ENCODE data around the gene NOP53. TPM values are rescaled to one million over a fixed set of nuclear protein-coding genes. Genes with fewer than 3 reads are reported as not detected.

Gene NOP53
- polyA plus RNA-seq, 1 experiment: 114 TPM

DNA sequence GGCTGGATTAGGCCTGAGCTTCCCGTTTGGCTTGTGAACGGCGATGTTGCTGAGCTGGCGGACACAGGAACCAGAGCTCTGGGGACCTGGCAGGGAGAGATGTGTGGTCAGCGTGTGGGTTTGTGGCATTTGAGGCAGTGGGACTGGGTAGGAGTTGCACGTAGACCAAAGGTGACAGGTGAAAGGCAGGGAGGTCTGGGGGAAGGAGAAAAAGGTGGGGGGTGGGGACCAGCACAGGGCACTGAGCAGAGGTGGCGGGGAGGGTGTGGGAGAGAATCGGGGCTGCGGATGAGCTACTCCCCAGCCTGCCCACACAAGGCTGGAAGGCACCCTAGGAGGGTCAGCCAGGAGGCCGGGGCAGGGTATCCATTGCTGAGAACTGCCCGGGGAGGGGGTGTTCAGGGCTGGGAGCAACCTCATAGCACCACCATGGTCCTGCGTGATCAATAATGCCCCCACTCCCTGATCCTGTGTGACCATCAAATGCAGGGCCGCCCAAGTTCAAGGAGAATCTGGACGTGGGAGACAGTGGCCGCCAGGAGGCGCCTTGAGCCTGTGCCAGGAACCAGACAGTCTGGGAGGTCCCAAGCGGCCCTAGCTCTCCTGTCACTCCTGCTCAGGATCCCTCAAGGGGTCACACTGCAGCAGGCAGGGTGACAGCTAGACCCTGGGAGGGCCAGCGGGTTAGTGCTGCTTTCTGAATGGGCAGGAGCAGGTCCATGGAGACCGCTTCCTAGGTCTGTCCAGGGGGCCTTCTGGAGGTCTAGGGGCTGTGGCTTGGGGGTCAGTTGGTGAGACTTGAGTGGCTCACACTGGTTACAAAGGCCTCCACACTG, 20.4 kb downstream of the NOP53 start:
- H3K27ac ChIP-seq (ENCODE audit: low read depth, low read length): no peak overlapping the region
- H3K4me3 ChIP-seq (ENCODE audit: low read depth, low read length): no peak overlapping the region
- ChIA-PET CTCF (interaction anchor here (0.5 to 2.5 kb wide), 14 partner anchors 10 to 149 kb away, joined by 3 to 17 read pairs (median 4); no protein-coding TSS in a partner anchor), POLR2A (interaction anchor here (0.7 to 1.2 kb wide), 2 partner anchors 13 to 60 kb away, joined by 3 to 10 read pairs; no protein-coding TSS in a partner anchor)
- no peak for DNase-seq (ENCODE audit: low read depth, low spot score)
- H3K9me3 ChIP-seq (ENCODE audit: control insufficient read depth, insufficient read depth, low read length): no peaks in the 10 kb centered on the region
- TF ChIP-seq, protein P1, sequence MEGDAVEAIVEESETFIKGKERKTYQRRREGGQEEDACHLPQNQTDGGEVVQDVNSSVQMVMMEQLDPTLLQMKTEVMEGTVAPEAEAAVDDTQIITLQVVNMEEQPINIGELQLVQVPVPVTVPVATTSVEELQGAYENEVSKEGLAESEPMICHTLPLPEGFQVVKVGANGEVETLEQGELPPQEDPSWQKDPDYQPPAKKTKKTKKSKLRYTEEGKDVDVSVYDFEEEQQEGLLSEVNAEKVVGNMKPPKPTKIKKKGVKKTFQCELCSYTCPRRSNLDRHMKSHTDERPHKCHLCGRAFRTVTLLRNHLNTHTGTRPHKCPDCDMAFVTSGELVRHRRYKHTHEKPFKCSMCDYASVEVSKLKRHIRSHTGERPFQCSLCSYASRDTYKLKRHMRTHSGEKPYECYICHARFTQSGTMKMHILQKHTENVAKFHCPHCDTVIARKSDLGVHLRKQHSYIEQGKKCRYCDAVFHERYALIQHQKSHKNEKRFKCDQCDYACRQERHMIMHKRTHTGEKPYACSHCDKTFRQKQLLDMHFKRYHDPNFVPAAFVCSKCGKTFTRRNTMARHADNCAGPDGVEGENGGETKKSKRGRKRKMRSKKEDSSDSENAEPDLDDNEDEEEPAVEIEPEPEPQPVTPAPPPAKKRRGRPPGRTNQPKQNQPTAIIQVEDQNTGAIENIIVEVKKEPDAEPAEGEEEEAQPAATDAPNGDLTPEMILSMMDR (IDR thresholded peaks at IDR 0.05; ENCODE audit: low read depth, low read length): peak; percentile 80
- peaks cover 4% of the 10 kb centered on the region for H3K27me3 ChIP-seq (ENCODE audit: control insufficient read depth, insufficient read depth, low read length)

DNA sequence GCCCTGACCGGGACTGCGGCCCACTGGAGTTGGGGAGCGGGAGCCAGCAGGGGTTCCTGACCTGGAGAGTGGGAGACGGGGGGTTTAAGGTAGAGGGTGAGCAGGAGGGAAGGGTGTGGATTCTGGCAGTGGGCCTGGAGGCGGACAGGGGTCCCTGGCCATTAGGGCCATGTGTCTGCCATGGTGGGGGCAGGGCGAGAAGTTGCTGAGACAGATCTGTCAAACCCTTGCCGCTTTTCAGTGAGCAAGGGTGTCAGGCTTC, 20.9 kb downstream of the NOP53 start:
- DNase-seq (ENCODE audit: low read depth, low spot score): no peak
- Histone ChIP-seq H3K27ac (ENCODE audit: low read depth, low read length) (no peak overlapping the region), H3K4me3 (ENCODE audit: low read depth, low read length) (no peak overlapping the region), H3K27me3 (ENCODE audit: control insufficient read depth, insufficient read depth, low read length) (peaks cover 8% of the 10 kb centered on the region), H3K9me3 (ENCODE audit: control insufficient read depth, insufficient read depth, low read length) (no peaks in the 10 kb centered on the region)
- ChIA-PET POLR2A (interaction anchor here (1.2 kb wide), 1 partner anchor 14 kb away, joined by 3 read pairs; no protein-coding TSS in a partner anchor), CTCF (interaction anchor here (1.4 to 2.5 kb wide), 5 partner anchors 9 to 98 kb away, joined by 5 to 17 read pairs (median 7); no protein-coding TSS in a partner anchor)
- TF ChIP-seq, protein P1 (IDR thresholded peaks at IDR 0.05; ENCODE audit: low read depth, low read length): no peak

DNA sequence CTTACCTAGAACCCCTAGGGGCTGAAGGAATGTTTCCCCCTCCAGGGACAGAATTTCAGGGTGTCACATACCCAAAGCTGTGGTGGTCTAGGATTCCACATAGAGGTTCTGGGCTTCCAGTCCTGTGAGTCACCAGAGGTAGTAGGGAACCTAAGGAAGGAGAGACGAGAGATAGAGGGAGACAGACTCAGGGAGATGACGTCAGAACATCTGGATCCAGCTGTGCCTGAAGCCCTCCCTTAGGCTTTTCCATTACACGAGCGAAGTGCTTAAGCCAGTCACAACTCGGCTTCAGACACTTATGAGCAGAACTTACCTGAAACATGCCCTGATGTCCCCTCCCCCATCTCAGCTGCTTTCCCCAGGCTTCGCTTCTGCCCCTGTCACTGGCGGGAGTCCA, 21.3 kb downstream of the NOP53 start:
- ChIA-PET POLR2A (no interaction called here), CTCF (interaction anchor here (0.6 to 2.5 kb wide), 5 partner anchors 9 to 675 kb away, joined by 3 to 17 read pairs (median 6); no protein-coding TSS in a partner anchor)
- H3K9me3 ChIP-seq (ENCODE audit: control insufficient read depth, insufficient read depth, low read length): no peaks in the 10 kb centered on the region
- no peak overlapping the region for H3K4me3 ChIP-seq (ENCODE audit: low read depth, low read length)
- DNase-seq (ENCODE audit: low read depth, low spot score): no peak
- no peak overlapping the region for H3K27ac ChIP-seq (ENCODE audit: low read depth, low read length)
- peaks cover 8% of the 10 kb centered on the region for H3K27me3 ChIP-seq (ENCODE audit: control insufficient read depth, insufficient read depth, low read length)
- TF ChIP-seq, protein P1 (IDR thresholded peaks at IDR 0.05; ENCODE audit: low read depth, low read length): no peak

DNA sequence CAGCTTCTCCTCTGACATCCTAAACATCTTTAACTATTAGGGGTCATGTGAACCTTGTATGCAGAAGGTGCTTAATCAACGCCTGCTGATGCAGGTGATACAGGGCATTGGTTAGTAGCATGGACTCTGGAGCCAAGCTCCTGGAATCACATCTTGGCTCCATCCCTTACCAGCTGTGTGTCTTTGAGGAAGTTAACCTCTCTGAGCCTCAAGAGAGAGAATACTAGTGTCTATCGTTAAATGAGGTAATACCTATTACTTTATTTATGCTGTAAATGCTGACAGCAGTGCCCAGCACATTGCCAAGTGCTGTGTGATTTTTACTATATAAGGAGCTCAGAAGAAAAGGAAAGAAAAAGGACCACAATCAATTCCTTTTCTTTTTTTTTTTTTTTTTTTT, 22.0 kb downstream of the NOP53 start:
- POLR2A ChIA-PET: interaction anchor here (0.6 kb wide), 1 partner anchor 9 kb away, joined by 3 read pairs; no protein-coding TSS in a partner anchor
- TF ChIP-seq, protein P1 (IDR thresholded peaks at IDR 0.05; ENCODE audit: low read depth, low read length): no peak

DNA sequence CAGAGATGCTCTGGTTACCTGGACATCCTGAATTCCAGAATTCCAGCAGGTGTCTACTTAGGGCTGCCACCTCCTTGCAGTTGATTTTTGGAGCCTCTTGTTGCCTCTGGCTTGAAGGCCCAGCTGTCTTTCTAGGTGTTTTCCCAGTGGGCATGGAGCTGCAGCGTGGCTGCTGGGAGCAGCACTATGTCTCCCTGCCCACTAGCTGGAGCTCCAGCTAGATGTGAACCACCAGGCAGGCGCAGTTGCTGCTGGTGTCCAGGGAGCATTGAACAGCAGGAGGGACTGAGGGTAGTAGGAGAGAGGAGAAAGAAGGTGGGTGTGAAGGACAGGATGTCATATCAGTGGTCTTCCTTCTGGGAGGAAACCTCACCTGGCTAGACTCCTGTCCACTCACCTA, 23.3 kb downstream of the NOP53 start:
- no peak for DNase-seq (ENCODE audit: low read depth, low spot score)
- ChIA-PET CTCF (no interaction called here), POLR2A (no interaction called here)
- Histone ChIP-seq H3K4me3 (ENCODE audit: low read depth, low read length) (no peak overlapping the region), H3K27me3 (ENCODE audit: control insufficient read depth, insufficient read depth, low read length) (peaks cover 8% of the 10 kb centered on the region), H3K27ac (ENCODE audit: low read depth, low read length) (no peak overlapping the region), H3K9me3 (ENCODE audit: control insufficient read depth, insufficient read depth, low read length) (no peaks in the 10 kb centered on the region)
- TF ChIP-seq, protein P1 (IDR thresholded peaks at IDR 0.05; ENCODE audit: low read depth, low read length): no peak

More for the DNA sequence above, 22.0 kb downstream of the NOP53 start:
- no peak overlapping the region for H3K27ac ChIP-seq (ENCODE audit: low read depth, low read length)
- DNase-seq (ENCODE audit: low read depth, low spot score): no peak
- H3K9me3 ChIP-seq (ENCODE audit: control insufficient read depth, insufficient read depth, low read length): no peaks in the 10 kb centered on the region
- peaks cover 8% of the 10 kb centered on the region for H3K27me3 ChIP-seq (ENCODE audit: control insufficient read depth, insufficient read depth, low read length)
- no peak overlapping the region for H3K4me3 ChIP-seq (ENCODE audit: low read depth, low read length)
- CTCF ChIA-PET: interaction anchor here (0.6 to 2.5 kb wide), 5 partner anchors 9 to 674 kb away, joined by 3 to 17 read pairs (median 4); no protein-coding TSS in a partner anchor

Measured in AG04450 (cell line).